ENCODE data around the gene TLCD2.

GRCh38 chr17:1713160-1713877 lies 3.1 kb upstream of the TLCD2 start:
- TF ChIP-seq POLR2A (IDR thresholded peaks at IDR 0.05): no peak
- no peak for TF ChIP-seq CTCF (IDR thresholded peaks at IDR 0.05)
